Transverse colon (tissue), 4 donors: ENCODE results near the gene EHMT2.

Source experiments
- POLR2A ChIP-seq: fragments of 450-650 bp; IDR thresholded peaks from one replicate; pipeline ENCODE4 v1.6.1; 2016; ENCODE audit warnings: antibody characterized with exemption, mild to moderate bottlenecking, moderate library complexity
- POLR2AphosphoS5 ChIP-seq, 3 donors: sonication (generic); formaldehyde crosslinking; IDR thresholded peaks; one replicate each; pipeline ENCODE4 v1.6.1; 2016; ENCODE audit warnings: antibody characterized with exemption in 3 of 3
- TF ChIP-seq, protein P1 (sequence below), 5 experiments: fragments of 200-600 bp in 3 of 5; fragments of 450-650 bp in 2 of 5; sonication (generic) in 3 of 5; IDR thresholded peaks; 1 replicate in 2 of 5; 2 replicates in 3 of 5; pipeline ENCODE4 v1.5.1; 2016 to 2017; ENCODE audit warnings: antibody characterized with exemption in 5 of 5, inconsistent platforms in 3 of 5, mild to moderate bottlenecking in 2 of 5, moderate library complexity in 1 of 5

GRCh38 chr6:31922942-31923341, 25.4 kb upstream of the EHMT2 start:
- TF ChIP-seq, protein P1, sequence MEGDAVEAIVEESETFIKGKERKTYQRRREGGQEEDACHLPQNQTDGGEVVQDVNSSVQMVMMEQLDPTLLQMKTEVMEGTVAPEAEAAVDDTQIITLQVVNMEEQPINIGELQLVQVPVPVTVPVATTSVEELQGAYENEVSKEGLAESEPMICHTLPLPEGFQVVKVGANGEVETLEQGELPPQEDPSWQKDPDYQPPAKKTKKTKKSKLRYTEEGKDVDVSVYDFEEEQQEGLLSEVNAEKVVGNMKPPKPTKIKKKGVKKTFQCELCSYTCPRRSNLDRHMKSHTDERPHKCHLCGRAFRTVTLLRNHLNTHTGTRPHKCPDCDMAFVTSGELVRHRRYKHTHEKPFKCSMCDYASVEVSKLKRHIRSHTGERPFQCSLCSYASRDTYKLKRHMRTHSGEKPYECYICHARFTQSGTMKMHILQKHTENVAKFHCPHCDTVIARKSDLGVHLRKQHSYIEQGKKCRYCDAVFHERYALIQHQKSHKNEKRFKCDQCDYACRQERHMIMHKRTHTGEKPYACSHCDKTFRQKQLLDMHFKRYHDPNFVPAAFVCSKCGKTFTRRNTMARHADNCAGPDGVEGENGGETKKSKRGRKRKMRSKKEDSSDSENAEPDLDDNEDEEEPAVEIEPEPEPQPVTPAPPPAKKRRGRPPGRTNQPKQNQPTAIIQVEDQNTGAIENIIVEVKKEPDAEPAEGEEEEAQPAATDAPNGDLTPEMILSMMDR (IDR thresholded peaks at IDR 0.05) = no peak
- TF ChIP-seq POLR2AphosphoS5 (IDR thresholded peaks at IDR 0.05) (no peak), POLR2A (no peak)
